Fibroblast of lung (primary cell): ENCODE results near the gene RALY. TPM values are rescaled to one million over a fixed set of nuclear protein-coding genes. Genes with fewer than 3 reads are reported as not detected.

Source experiments
- DNase-seq, 2 donors: peaks; one replicate each; pipeline versions ENCODE4 v3.0.0 to v3.0.0-alpha.2; 2010; ENCODE audit warnings: low read depth in 2 of 2
- H2AFZ ChIP-seq: 2 replicates; pipeline ENCODE4 v1.5.1; 2012; ENCODE audit warnings: low read length, control low read depth, inconsistent platforms
- H3K27ac ChIP-seq: 2 replicates; pipeline ENCODE4 v1.5.1; 2011; ENCODE audit warnings: low read length, control low read depth; ENCODE audit not compliant: insufficient read depth
- H3K27me3 ChIP-seq: 2 replicates; pipeline ENCODE4 v1.5.1; 2011; ENCODE audit warnings: mild to moderate bottlenecking, low read length; ENCODE audit not compliant: control insufficient read depth, insufficient read depth
- H3K36me3 ChIP-seq: 2 replicates; pipeline ENCODE4 v1.5.1; 2011; ENCODE audit warnings: low read length; ENCODE audit not compliant: control insufficient read depth, insufficient read depth
- H3K4me1 ChIP-seq: 2 replicates; pipeline ENCODE4 v1.5.1; 2011; ENCODE audit warnings: low read length; ENCODE audit not compliant: control insufficient read depth, insufficient read depth; ENCODE audit errors: extremely low read depth
- H3K4me2 ChIP-seq: 2 replicates; pipeline ENCODE4 v1.5.1; 2011; ENCODE audit warnings: low read length, control low read depth; ENCODE audit not compliant: insufficient read depth; ENCODE audit errors: extremely low read depth
- H3K4me3 ChIP-seq, 4 experiments: fragments of 200-600 bp in 1 of 4; sonication (generic) in 1 of 4; replicated peaks in 1 of 4; 2 replicates each; pipeline ENCODE4 v1.5.1; 2011 to 2016; ENCODE audit warnings: low read length in 4 of 4, low read depth in 3 of 4, mild to moderate bottlenecking in 3 of 4, control low read depth in 2 of 4, inconsistent platforms in 1 of 4, mixed read lengths in 1 of 4; ENCODE audit not compliant: insufficient read depth in 1 of 4; ENCODE audit errors: control extremely low read depth in 1 of 4
- H3K79me2 ChIP-seq: 2 replicates; pipeline ENCODE4 v1.5.1; 2012; ENCODE audit warnings: mild to moderate bottlenecking, low read length, inconsistent platforms; ENCODE audit not compliant: control insufficient read depth, insufficient read depth
- H3K9ac ChIP-seq: 2 replicates; pipeline ENCODE4 v1.5.1; 2011; ENCODE audit warnings: mild to moderate bottlenecking, low read length, control low read depth; ENCODE audit not compliant: insufficient read depth
- H3K9me3 ChIP-seq: 2 replicates; pipeline ENCODE4 v1.5.1; 2012; ENCODE audit warnings: low read depth, low read length; ENCODE audit not compliant: control insufficient read depth, insufficient read depth
- H4K20me1 ChIP-seq: 2 replicates; pipeline ENCODE4 v1.5.1; 2011; ENCODE audit warnings: low read length; ENCODE audit not compliant: control insufficient read depth, insufficient read depth; ENCODE audit errors: extremely low read depth
- EZH2 ChIP-seq: IDR thresholded peaks from 2 replicates; pipeline ENCODE4 v1.5.1; 2012; ENCODE audit warnings: low read length, control low read depth, mild to moderate bottlenecking; ENCODE audit errors: missing control alignments
- polyA plus RNA-seq, 2 donors: library from polyadenylated mRNA; depleted of rRNA in 1 of 2; stranded (reverse) in 1 of 2; unstranded in 1 of 2; fragments of >200 nt; gene quantifications; 2 replicates each; pipeline ENCODE4 v1.2.1, GENCODE V29; 2011 to 2012; ENCODE audit warnings: missing spikeins in 1 of 2
- total RNA-seq: library from RNA; depleted of rRNA; stranded (reverse); fragments of >200 nt; gene quantifications from 2 replicates; pipeline ENCODE4 v1.2.1, GENCODE V29; 2014
- TF ChIP-seq, protein P1 (sequence below), 2 donors: IDR thresholded peaks in 1 of 2; conservative IDR thresholded peaks in 1 of 2; 1 replicate in 1 of 2; 2 replicates in 1 of 2; pipeline ENCODE4 v1.5.1; 2011 to 2012; ENCODE audit warnings: low read length in 2 of 2, control low read depth in 1 of 2, inconsistent platforms in 1 of 2, low read depth in 1 of 2, mild to moderate bottlenecking in 1 of 2

The RALY gene
- total and polyA plus RNA-seq, 2 donors (not counting 1 experiment from before 2014, with no cell fraction given): 54.5 to 57.1 TPM

DNA sequence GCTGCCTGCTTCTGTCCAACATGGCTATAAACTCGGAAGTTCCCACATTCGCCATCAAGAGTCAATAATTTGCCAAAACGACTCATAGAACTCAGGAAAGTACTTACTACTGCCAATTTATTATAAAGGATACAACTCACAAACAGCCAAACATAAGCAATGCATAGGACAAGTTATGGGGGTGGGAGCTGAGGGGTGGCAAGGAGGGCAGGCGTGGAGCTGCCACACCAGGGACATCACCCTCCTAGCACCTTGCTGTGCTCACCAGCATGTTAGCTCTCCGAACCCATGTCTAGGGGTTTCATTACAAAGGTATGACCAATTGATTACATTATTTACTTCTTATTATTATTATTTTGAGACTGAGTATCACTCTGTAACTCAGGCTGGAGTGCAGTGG, 106.0 kb downstream of the RALY start:
- peaks cover 22% of the 10 kb centered on the region for H3K79me2 ChIP-seq
- H2AFZ ChIP-seq: no peak overlapping the region
- no peaks in the 10 kb centered on the region for H3K27me3 ChIP-seq
- H3K9me3 ChIP-seq: no peaks in the 10 kb centered on the region
- H4K20me1 ChIP-seq: peaks cover 2% of the 10 kb centered on the region
- no peak for TF ChIP-seq EZH2
- TF ChIP-seq, protein P1, sequence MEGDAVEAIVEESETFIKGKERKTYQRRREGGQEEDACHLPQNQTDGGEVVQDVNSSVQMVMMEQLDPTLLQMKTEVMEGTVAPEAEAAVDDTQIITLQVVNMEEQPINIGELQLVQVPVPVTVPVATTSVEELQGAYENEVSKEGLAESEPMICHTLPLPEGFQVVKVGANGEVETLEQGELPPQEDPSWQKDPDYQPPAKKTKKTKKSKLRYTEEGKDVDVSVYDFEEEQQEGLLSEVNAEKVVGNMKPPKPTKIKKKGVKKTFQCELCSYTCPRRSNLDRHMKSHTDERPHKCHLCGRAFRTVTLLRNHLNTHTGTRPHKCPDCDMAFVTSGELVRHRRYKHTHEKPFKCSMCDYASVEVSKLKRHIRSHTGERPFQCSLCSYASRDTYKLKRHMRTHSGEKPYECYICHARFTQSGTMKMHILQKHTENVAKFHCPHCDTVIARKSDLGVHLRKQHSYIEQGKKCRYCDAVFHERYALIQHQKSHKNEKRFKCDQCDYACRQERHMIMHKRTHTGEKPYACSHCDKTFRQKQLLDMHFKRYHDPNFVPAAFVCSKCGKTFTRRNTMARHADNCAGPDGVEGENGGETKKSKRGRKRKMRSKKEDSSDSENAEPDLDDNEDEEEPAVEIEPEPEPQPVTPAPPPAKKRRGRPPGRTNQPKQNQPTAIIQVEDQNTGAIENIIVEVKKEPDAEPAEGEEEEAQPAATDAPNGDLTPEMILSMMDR (conservative IDR thresholded peaks at IDR 0.05 in 1 of 2, IDR thresholded peaks at IDR 0.05 in 1 of 2; ENCODE audit: low read depth in 1 of 2, low read length in 2 of 2): no peak
- DNase-seq: no peak
- H3K9ac ChIP-seq: no peak overlapping the region
- H3K27ac ChIP-seq: no peak overlapping the region
- no peak overlapping the region for H3K4me3 ChIP-seq
- H3K4me1 ChIP-seq: no peaks in the 10 kb centered on the region
- no peak overlapping the region for H3K4me2 ChIP-seq
- H3K36me3 ChIP-seq: peaks cover 16% of the 10 kb centered on the region

DNA sequence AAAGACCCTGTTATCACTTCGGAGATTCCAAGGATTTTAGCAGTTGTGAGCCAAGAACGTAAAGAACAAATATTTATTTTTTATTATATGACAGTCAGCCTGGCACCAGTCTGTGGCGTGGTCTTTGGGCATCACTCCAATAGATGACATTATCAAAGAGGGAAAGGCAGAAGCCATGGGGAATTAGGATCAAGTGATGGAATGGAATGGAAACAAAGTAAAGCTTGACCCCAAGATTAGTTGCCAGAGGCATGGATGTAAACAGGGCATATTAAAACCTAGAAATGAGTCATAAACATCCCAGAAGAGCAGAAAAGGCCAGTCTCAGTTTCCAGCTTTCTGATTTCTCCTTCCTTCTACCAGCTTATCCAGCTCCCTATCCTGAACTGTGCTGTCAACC, 106.9 kb downstream of the RALY start:
- no peaks in the 10 kb centered on the region for H3K4me1 ChIP-seq
- no peak overlapping the region for H3K9ac ChIP-seq
- peaks cover 17% of the 10 kb centered on the region for H3K36me3 ChIP-seq
- H3K27me3 ChIP-seq: no peaks in the 10 kb centered on the region
- H3K4me3 ChIP-seq: no peak overlapping the region
- no peak overlapping the region for H2AFZ ChIP-seq
- H3K9me3 ChIP-seq: no peaks in the 10 kb centered on the region
- no peak for DNase-seq
- peaks cover 31% of the 10 kb centered on the region for H3K79me2 ChIP-seq
- H3K27ac ChIP-seq: no peak overlapping the region
- peaks cover 2% of the 10 kb centered on the region for H4K20me1 ChIP-seq
- no peak for TF ChIP-seq EZH2
- TF ChIP-seq, protein P1 (conservative IDR thresholded peaks at IDR 0.05 in 1 of 2, IDR thresholded peaks at IDR 0.05 in 1 of 2; ENCODE audit: low read depth in 1 of 2, low read length in 2 of 2): no peak
- no peak overlapping the region for H3K4me2 ChIP-seq

DNA sequence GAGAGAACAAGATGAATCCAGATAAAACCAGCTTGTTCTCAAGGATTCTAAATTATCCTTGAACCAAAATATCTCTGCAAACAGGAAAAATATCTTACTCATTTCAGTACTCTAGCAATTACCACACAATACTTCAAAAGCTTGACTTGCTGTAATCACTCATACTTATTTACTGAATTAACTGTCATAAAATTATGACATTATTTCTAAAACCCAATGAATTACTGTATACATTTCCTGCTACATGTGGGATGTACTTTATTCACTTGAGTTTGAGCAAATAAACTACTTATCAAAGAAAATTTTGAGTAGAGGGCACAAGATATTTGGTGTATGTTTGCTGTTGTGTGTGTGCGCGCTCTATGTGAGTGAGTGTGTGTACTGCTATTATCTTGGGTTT, 108.6 kb downstream of the RALY start:
- H3K4me3 ChIP-seq: no peak overlapping the region
- peaks cover 49% of the 10 kb centered on the region for H3K79me2 ChIP-seq
- DNase-seq: no peak
- H2AFZ ChIP-seq: no peak overlapping the region
- no peaks in the 10 kb centered on the region for H3K4me1 ChIP-seq
- TF ChIP-seq, protein P1 (conservative IDR thresholded peaks at IDR 0.05 in 1 of 2, IDR thresholded peaks at IDR 0.05 in 1 of 2; ENCODE audit: low read depth in 1 of 2, low read length in 2 of 2): no peak
- peaks cover 10% of the 10 kb centered on the region for H3K36me3 ChIP-seq
- H3K27me3 ChIP-seq: no peaks in the 10 kb centered on the region
- H4K20me1 ChIP-seq: peaks cover 2% of the 10 kb centered on the region
- H3K9ac ChIP-seq: no peak overlapping the region
- no peak overlapping the region for H3K4me2 ChIP-seq
- no peaks in the 10 kb centered on the region for H3K9me3 ChIP-seq
- no peak overlapping the region for H3K27ac ChIP-seq
